ENCODE data around the gene TPM1.

DNA sequence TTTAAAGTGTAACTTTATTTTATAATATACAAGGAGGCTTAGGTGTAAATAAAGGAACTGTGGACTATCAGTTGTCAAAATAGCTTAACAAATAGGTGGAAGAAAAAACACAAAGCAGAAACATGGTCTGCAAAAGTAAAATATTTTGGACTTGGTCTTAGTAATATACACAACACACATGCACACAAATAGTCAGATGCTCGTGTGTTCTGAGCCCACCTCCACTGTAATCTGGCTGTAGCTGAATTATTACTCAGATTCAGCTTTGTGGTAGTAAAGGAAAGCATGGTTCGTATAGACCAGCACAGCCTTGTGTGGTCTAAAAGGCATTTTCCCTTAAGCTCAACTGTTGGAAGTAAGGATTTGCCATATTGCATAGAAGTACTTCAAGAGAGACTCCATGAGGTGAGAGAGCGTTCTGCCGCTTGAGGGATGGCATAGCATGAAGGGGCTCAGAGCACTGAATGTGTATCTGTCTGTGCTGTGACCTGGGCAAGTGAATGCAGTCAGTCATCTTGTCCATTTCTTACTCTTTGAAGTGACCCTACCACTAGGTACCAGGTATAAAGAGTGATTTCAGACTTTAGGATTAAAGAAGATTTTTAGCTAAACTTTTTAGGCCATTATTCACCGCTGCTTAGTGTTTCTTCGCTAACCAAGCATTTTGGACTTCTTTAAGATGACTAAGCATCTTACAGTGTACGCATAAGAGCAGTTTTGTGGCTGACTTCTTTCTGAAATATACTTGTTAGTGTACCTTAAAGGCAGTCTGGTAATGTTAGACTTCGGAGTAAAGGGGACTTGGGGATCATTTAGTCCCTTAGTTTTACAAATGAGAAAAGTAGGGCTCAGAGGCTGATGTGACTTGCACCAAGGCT lies 15.2 kb downstream of the TPM1 start:
- TF ChIP-seq, protein P1, sequence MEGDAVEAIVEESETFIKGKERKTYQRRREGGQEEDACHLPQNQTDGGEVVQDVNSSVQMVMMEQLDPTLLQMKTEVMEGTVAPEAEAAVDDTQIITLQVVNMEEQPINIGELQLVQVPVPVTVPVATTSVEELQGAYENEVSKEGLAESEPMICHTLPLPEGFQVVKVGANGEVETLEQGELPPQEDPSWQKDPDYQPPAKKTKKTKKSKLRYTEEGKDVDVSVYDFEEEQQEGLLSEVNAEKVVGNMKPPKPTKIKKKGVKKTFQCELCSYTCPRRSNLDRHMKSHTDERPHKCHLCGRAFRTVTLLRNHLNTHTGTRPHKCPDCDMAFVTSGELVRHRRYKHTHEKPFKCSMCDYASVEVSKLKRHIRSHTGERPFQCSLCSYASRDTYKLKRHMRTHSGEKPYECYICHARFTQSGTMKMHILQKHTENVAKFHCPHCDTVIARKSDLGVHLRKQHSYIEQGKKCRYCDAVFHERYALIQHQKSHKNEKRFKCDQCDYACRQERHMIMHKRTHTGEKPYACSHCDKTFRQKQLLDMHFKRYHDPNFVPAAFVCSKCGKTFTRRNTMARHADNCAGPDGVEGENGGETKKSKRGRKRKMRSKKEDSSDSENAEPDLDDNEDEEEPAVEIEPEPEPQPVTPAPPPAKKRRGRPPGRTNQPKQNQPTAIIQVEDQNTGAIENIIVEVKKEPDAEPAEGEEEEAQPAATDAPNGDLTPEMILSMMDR (IDR thresholded peaks at IDR 0.05), result no peak
- no peak for TF ChIP-seq POLR2A (IDR thresholded peaks at IDR 0.05)
